K562 (cell line): ENCODE data around the gene TGFB2. TPM values are rescaled to one million over a fixed set of nuclear protein-coding genes. Genes with fewer than 3 reads are reported as not detected.

Source experiments
- ATAC-seq: fragments of 200-7000 bp; cut with Tn5 transposase; 3 replicates; pipeline ENCODE4 v1.9.1; 2020; ENCODE audit warnings: moderate library complexity
- BruUV-seq: library from RNA; stranded (reverse); fragments of 400-500 nt; replicated peaks from 2 replicates; lab custom pipeline; 2021; lab: Mats Ljungman, UMichigan
- CTCF ChIA-PET: fragments of 300-600 bp; formaldehyde crosslinking; extraction: SDS; loops from one replicate; lab custom pipeline; 2021; ENCODE audit warnings: low intra/inter-chr PET ratio; lab: Yijun Ruan, JAX
- POLR2A ChIA-PET: fragments of 300-600, 350-650 bp; sonication (Branson Sonifier 250); formaldehyde crosslinking; extraction: SDS; loops from one replicate; lab custom pipeline; 2021; ENCODE audit warnings: antibody characterized with exemption, inconsistent platforms; lab: Yijun Ruan, JAX
- DNase-seq, 4 experiments: peaks; one replicate each; pipeline versions ENCODE4 v3.0.0 to v3.0.0-alpha.2; 2011 to 2018; ENCODE audit warnings: low spot score in 3 of 4, mixed read lengths in 3 of 4; ENCODE audit errors: extremely low read depth in 1 of 4
- FAIRE-seq: peaks from 2 replicates; lab custom pipeline; 2011; peaks lifted over from hg19 to GRCh38; lab: Jason Lieb, UNC
- H2AFZ ChIP-seq: 2 replicates; pipeline ENCODE4 v1.6.0; 2011; ENCODE audit warnings: low read depth, low read length, control low read depth, inconsistent platforms
- H3K27ac ChIP-seq: fragments of 200-600 bp; 3 replicates; pipeline ENCODE4 v1.8.0; 2011; ENCODE audit warnings: low read depth, mild to moderate bottlenecking, control low read depth, inconsistent platforms, low read length, moderate library complexity, mixed read lengths; ENCODE audit errors: extremely low read depth
- H3K27me3 ChIP-seq, 2 experiments: fragments of 300-600 bp in 1 of 2; 2 replicates in 1 of 2; 3 replicates in 1 of 2; pipeline versions ENCODE4 v1.6.0 to v1.8.0; 2011; ENCODE audit warnings: inconsistent platforms in 2 of 2, low read length in 2 of 2, mild to moderate bottlenecking in 1 of 2, mixed read lengths in 1 of 2, moderate library complexity in 1 of 2; ENCODE audit not compliant: control insufficient read depth in 2 of 2, insufficient read depth in 2 of 2
- H3K36me3 ChIP-seq: fragments of 300-600 bp; 3 replicates; pipeline ENCODE4 v1.8.0; 2011; ENCODE audit warnings: mild to moderate bottlenecking, low read length, inconsistent platforms; ENCODE audit not compliant: control insufficient read depth, insufficient read depth
- H3K4me1 ChIP-seq, 2 experiments: fragments of 200-600 bp in 1 of 2; replicated peaks in 1 of 2; 2 replicates in 1 of 2; 3 replicates in 1 of 2; pipeline versions ENCODE4 v1.5.1 to v1.8.0; 2011; ENCODE audit warnings: inconsistent platforms in 2 of 2, low read length in 2 of 2, mild to moderate bottlenecking in 1 of 2, mixed read lengths in 1 of 2, moderate library complexity in 1 of 2; ENCODE audit not compliant: control insufficient read depth in 2 of 2, insufficient read depth in 2 of 2
- H3K4me2 ChIP-seq: 2 replicates; pipeline ENCODE4 v1.6.1; 2011; ENCODE audit warnings: low read length, control low read depth, inconsistent platforms, mixed read lengths; ENCODE audit not compliant: insufficient read depth
- H3K4me3 ChIP-seq: fragments of 200-600 bp; sonication (generic), shearing (Covaris generic); 2 replicates; pipeline ENCODE4 v1.5.1; 2016; ENCODE audit warnings: control low read depth, inconsistent platforms
- H3K79me2 ChIP-seq: fragments of 200-600 bp; 3 replicates; pipeline ENCODE4 v1.8.0; 2011; ENCODE audit warnings: low read length, inconsistent platforms; ENCODE audit not compliant: control insufficient read depth, insufficient read depth
- H3K9ac ChIP-seq, 2 experiments: 2 replicates each; pipeline versions ENCODE4 v1.6.0 to v1.6.1; 2011; ENCODE audit warnings: low read depth in 2 of 2, low read length in 2 of 2, control low read depth in 1 of 2, inconsistent platforms in 1 of 2, mild to moderate bottlenecking in 1 of 2, mixed read lengths in 1 of 2; ENCODE audit not compliant: insufficient read depth in 1 of 2
- H3K9me1 ChIP-seq: one replicate; pipeline ENCODE4 v1.6.0; 2011; ENCODE audit warnings: inconsistent platforms, mild to moderate bottlenecking, low read length, moderate library complexity; ENCODE audit not compliant: control insufficient read depth, insufficient read depth
- H3K9me3 ChIP-seq: replicated peaks from 2 replicates; pipeline ENCODE4 v1.5.1; 2011; ENCODE audit warnings: low read depth, low read length, inconsistent platforms; ENCODE audit not compliant: control insufficient read depth, insufficient read depth
- H4K20me1 ChIP-seq: replicated peaks from 2 replicates; pipeline ENCODE4 v1.6.1; 2011; ENCODE audit warnings: low read length, inconsistent platforms, mixed read lengths; ENCODE audit not compliant: control insufficient read depth, insufficient read depth
- BCL6 ChIP-seq: fragments of 250-450 bp; sonication (Bioruptor Pico); IDR thresholded peaks from 2 replicates; pipeline ENCODE4 v1.4.0; 2020
- CEBPB ChIP-seq: fragments of 450-650 bp; IDR thresholded peaks from 2 replicates; pipeline ENCODE4 v1.6.1; 2016; ENCODE audit warnings: missing genetic modification characterization, missing compliant biosample characterization
- FOXA3 ChIP-seq, 2 experiments: fragments of 450-650 bp in 1 of 2; sonication (generic) in 1 of 2; formaldehyde crosslinking; IDR thresholded peaks in 1 of 2; conservative IDR thresholded peaks in 1 of 2; 2 replicates each; pipeline versions ENCODE4 v1.4.0 to v1.8.0; 2020 to 2022; ENCODE audit warnings: mild to moderate bottlenecking in 2 of 2, missing genetic modification reagents in 1 of 2
- GTF2F1 ChIP-seq: IDR thresholded peaks from 2 replicates; pipeline ENCODE4 v1.6.1; 2011; ENCODE audit warnings: low read depth, low read length, improper control_type of control experiment
- MIER1 ChIP-seq: fragments of 450-650 bp; IDR thresholded peaks from 2 replicates; pipeline ENCODE4 v1.6.1; 2016; ENCODE audit warnings: antibody characterized with exemption, mild to moderate bottlenecking, low read depth
- POLR2H ChIP-seq: IDR thresholded peaks from 2 replicates; pipeline ENCODE4 v1.6.1; 2016; ENCODE audit warnings: missing genetic modification characterization, low read depth, mild to moderate bottlenecking, control low read depth, missing compliant biosample characterization, moderate library complexity
- SAP30 ChIP-seq: fragments of 200-600 bp; sonication (generic); IDR thresholded peaks from 2 replicates; pipeline ENCODE4 v1.6.1; 2012; ENCODE audit warnings: borderline replicate concordance, low read depth, mild to moderate bottlenecking, moderate library complexity, low read length, control low read depth, inconsistent platforms; ENCODE audit not compliant: insufficient read depth, poor library complexity, severe bottlenecking
- SRSF3 ChIP-seq: fragments of 200-400 bp; formaldehyde crosslinking; IDR thresholded peaks from 2 replicates; pipeline ENCODE4 v1.6.1; 2016; ENCODE audit warnings: mild to moderate bottlenecking, low read length, moderate library complexity; ENCODE audit not compliant: insufficient read depth
- SUPT5H ChIP-seq: fragments of 450-650 bp; IDR thresholded peaks from 2 replicates; pipeline ENCODE4 v1.6.1; 2016
- THRAP3 ChIP-seq: fragments of 450-650 bp; IDR thresholded peaks from 2 replicates; pipeline ENCODE4 v1.6.1; 2016; ENCODE audit warnings: mild to moderate bottlenecking, inconsistent platforms, borderline replicate concordance
- ZNF224 ChIP-seq: sonication (generic); formaldehyde crosslinking; IDR thresholded peaks from 2 replicates; pipeline ENCODE4 v1.8.0; 2022; ENCODE audit warnings: mild to moderate bottlenecking, missing genetic modification reagents
- WGBS: fragments of 100-300 bp; shearing (Covaris generic); methylation state at CpG from one replicate; pipeline ENCODE4 v1.1.6; 2016; ENCODE audit warnings: low coverage, mixed read lengths; ENCODE audit not compliant: insufficient coverage; ENCODE audit errors: missing lambda C conversion rate; 5-methylcytosine and 5-hydroxymethylcytosine counted together
- in situ Hi-C: fragments of 300-500 bp; cut with MboI; formaldehyde crosslinking; loops from 4 replicates; pipeline ENCODE4 v1.15.0; 2018; ENCODE audit warnings: inconsistent platforms, mixed read lengths
- intact Hi-C: fragments of 100-400 bp; cut with micrococcal nuclease; formaldehyde crosslinking; loops from 2 replicates; pipeline ENCODE4 v1.14.2; 2022
- polyA plus RNA-seq, 8 experiments: library from polyadenylated mRNA; depleted of rRNA in 4 of 8; stranded (reverse) in 5 of 8; unstranded in 3 of 8; fragments of >200 nt; fragmentation: Nextera tagmentation in 2 of 8; fragmentation: Illumina TruSeq in 1 of 8; extraction: Ambion mirVana in 2 of 8; extraction: Trizol in 1 of 8; gene quantifications; 2 replicates each; pipeline versions ENCODE4 v1.2.1 to v1.2.3, GENCODE V29; 2011 to 2014; ENCODE audit warnings: inconsistent platforms in 1 of 8, missing spikeins in 1 of 8
- total RNA-seq, 7 experiments: library from RNA; depleted of rRNA in 6 of 7; stranded (reverse); fragments of >200 nt in 6 of 7; fragmentation: Illumina TruSeq in 2 of 7; extraction: Trizol in 2 of 7; gene quantifications; 2 replicates each; pipeline versions ENCODE4 v1.2.1 to v1.2.3, GENCODE V29; 2011 to 2021; ENCODE audit warnings: low replicate concordance in 1 of 7
- TF ChIP-seq, protein P1 (sequence below), 2 experiments: fragments of 450-650 bp in 1 of 2; sonication (generic) in 1 of 2; formaldehyde crosslinking in 1 of 2; IDR thresholded peaks; 2 replicates each; pipeline versions ENCODE4 v1.7.1 to v1.9.0; 2016 to 2022; ENCODE audit warnings: inconsistent platforms in 1 of 2, mild to moderate bottlenecking in 1 of 2, missing genetic modification reagents in 1 of 2

The TGFB2 gene
- total and polyA plus RNA-seq, 9 of the 15 experiments (the other 6 are each of a cell fraction or from before 2014, with no cell fraction given), result 0.03 to 0.41 (median 0.11) TPM; not detected in 3

DNA sequence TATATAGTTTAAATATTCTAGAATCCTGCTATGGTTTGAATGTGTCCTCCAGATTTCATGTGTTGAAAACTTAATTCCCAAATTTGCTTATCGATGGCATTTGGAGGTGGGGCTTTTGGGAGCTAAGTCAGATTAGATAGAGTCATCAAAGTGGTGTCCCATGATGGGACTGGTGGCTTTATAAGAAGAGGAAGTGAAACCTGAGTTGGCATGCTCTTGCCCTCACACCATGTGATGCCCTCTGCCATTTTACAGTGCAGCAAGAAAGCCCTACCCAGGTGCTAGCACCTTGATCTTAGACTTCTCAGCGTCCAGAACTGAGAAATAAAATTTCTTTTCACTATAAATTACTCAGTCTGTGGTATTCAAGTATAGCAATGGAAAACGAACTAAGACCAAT, 111.3 kb downstream of the TGFB2 start:
- Histone ChIP-seq H3K4me3 (no peak overlapping the region), H4K20me1 (no peaks in the 10 kb centered on the region), H3K79me2 (no peaks in the 10 kb centered on the region), H3K36me3 (no peaks in the 10 kb centered on the region), H3K4me2 (no peak overlapping the region), H3K9me1 (no peaks in the 10 kb centered on the region), H3K4me1 (no peaks in the 10 kb centered on the region; a peak in 1 of 5 replicates), H3K27me3 (no peaks in the 10 kb centered on the region), H3K27ac (no peak overlapping the region), H3K9ac (no peak overlapping the region), H2AFZ (no peak overlapping the region), H3K9me3 (no peaks in the 10 kb centered on the region)
- intact Hi-C loops, result no loop called here
- 2% methylated on average over 3 of the region's 3 CpGs for WGBS
- CTCF ChIA-PET, result no interaction called here
- POLR2A ChIA-PET, result no interaction called here
- no TSS peak for BruUV-seq
- in situ Hi-C loops, result no loop called here
- FAIRE-seq (no peak), DNase-seq (no peak), ATAC-seq (no peak)
- TF ChIP-seq FOXA3 (CRISPR knock-in tag; conservative IDR thresholded peaks at IDR 0.05 in 1 of 2, IDR thresholded peaks at IDR 0.05 in 1 of 2) (no peak), THRAP3 (no peak), CEBPB (tag) (no peak), BCL6 (no peak), POLR2H (tag) (no peak), SAP30 (no peak), GTF2F1 (no peak), SRSF3 (no peak), ZNF224 (CRISPR knock-in tag) (no peak), SUPT5H (no peak), MIER1 (no peak)
- TF ChIP-seq, protein P1, sequence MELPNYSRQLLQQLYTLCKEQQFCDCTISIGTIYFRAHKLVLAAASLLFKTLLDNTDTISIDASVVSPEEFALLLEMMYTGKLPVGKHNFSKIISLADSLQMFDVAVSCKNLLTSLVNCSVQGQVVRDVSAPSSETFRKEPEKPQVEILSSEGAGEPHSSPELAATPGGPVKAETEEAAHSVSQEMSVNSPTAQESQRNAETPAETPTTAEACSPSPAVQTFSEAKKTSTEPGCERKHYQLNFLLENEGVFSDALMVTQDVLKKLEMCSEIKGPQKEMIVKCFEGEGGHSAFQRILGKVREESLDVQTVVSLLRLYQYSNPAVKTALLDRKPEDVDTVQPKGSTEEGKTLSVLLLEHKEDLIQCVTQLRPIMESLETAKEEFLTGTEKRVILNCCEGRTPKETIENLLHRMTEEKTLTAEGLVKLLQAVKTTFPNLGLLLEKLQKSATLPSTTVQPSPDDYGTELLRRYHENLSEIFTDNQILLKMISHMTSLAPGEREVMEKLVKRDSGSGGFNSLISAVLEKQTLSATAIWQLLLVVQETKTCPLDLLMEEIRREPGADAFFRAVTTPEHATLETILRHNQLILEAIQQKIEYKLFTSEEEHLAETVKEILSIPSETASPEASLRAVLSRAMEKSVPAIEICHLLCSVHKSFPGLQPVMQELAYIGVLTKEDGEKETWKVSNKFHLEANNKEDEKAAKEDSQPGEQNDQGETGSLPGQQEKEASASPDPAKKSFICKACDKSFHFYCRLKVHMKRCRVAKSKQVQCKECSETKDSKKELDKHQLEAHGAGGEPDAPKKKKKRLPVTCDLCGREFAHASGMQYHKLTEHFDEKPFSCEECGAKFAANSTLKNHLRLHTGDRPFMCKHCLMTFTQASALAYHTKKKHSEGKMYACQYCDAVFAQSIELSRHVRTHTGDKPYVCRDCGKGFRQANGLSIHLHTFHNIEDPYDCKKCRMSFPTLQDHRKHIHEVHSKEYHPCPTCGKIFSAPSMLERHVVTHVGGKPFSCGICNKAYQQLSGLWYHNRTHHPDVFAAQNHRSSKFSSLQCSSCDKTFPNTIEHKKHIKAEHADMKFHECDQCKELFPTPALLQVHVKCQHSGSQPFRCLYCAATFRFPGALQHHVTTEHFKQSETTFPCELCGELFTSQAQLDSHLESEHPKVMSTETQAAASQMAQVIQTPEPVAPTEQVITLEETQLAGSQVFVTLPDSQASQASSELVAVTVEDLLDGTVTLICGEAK (IDR thresholded peaks at IDR 0.05), result no peak
- TF ChIP-seq, protein P1 (CRISPR knock-in tag; IDR thresholded peaks at IDR 0.05), result no peak
